Panc1 (cell line): ENCODE data around the gene HPN. TPM values are rescaled to one million over a fixed set of nuclear protein-coding genes. Genes with fewer than 3 reads are reported as not detected.

ENCODE experiments used
- ATAC-seq: fragments of 200-7000 bp; cut with Tn5 transposase; 2 replicates; pipeline ENCODE4 v1.9.1; 2020; ENCODE audit warnings: mild to moderate bottlenecking, moderate library complexity
- BruUV-seq: library from RNA; stranded (reverse); fragments of 400-500 nt; replicated peaks from 2 replicates; lab custom pipeline; 2021; lab: Mats Ljungman, UMichigan
- CTCF ChIA-PET: fragments of 300-600 bp; sonication (Branson Sonifier 250); formaldehyde crosslinking; loops from one replicate; lab custom pipeline; 2022; ENCODE audit warnings: antibody characterized with exemption; lab: Charles Lee
- POLR2A ChIA-PET: fragments of 300-600 bp; sonication (Branson Sonifier 250); formaldehyde crosslinking; loops from one replicate; lab custom pipeline; 2022; ENCODE audit warnings: antibody characterized with exemption; lab: Charles Lee
- DNase-seq: peaks from one replicate; pipeline ENCODE4 v3.0.0-alpha.2; 2010; ENCODE audit warnings: low read depth, low spot score
- H3K27ac ChIP-seq: 2 replicates; pipeline ENCODE4 v1.5.1; 2011; ENCODE audit warnings: mild to moderate bottlenecking, low read length, inconsistent platforms
- H3K27me3 ChIP-seq: fragments of 200-500 bp; sonication (Bioruptor generic); 2 replicates; pipeline ENCODE4 v1.6.0; 2014; ENCODE audit warnings: low read length, inconsistent platforms; ENCODE audit not compliant: control insufficient read depth, insufficient read depth
- H3K36me3 ChIP-seq: fragments of 200-500 bp; sonication (Bioruptor generic); 2 replicates; pipeline ENCODE4 v1.5.1; 2014; ENCODE audit warnings: inconsistent platforms, mild to moderate bottlenecking, low read length, moderate library complexity; ENCODE audit not compliant: control insufficient read depth, insufficient read depth
- H3K4me1 ChIP-seq: 2 replicates; pipeline ENCODE4 v1.5.1; 2011; ENCODE audit warnings: inconsistent platforms, mild to moderate bottlenecking, low read length, moderate library complexity; ENCODE audit not compliant: control insufficient read depth, insufficient read depth
- H3K4me3 ChIP-seq, 2 experiments: 2 replicates each; pipeline ENCODE4 v1.5.1; 2011 to 2012; ENCODE audit warnings: low read depth in 2 of 2, low read length in 2 of 2, mild to moderate bottlenecking in 2 of 2, inconsistent platforms in 1 of 2, moderate library complexity in 1 of 2
- H3K9me3 ChIP-seq: fragments of 200-500 bp; sonication (Bioruptor generic); 2 replicates; pipeline ENCODE4 v1.5.1; 2014; ENCODE audit warnings: low read depth, mild to moderate bottlenecking, inconsistent platforms, low read length, moderate library complexity; ENCODE audit not compliant: control insufficient read depth, insufficient read depth
- CTCF ChIP-seq: fragments of 450-650 bp; IDR thresholded peaks from 2 replicates; pipeline ENCODE4 v1.5.1; 2017; ENCODE audit warnings: mild to moderate bottlenecking
- POLR2AphosphoS5 ChIP-seq: IDR thresholded peaks from 2 replicates; pipeline ENCODE4 v1.6.1; 2012; ENCODE audit warnings: mild to moderate bottlenecking, low read depth, low read length, moderate library complexity
- SIN3A ChIP-seq: IDR thresholded peaks from 2 replicates; pipeline ENCODE4 v1.6.1; 2012; ENCODE audit warnings: low read depth, mild to moderate bottlenecking, low read length, moderate library complexity, borderline replicate concordance; ENCODE audit not compliant: insufficient read depth
- TCF7L2 ChIP-seq: IDR thresholded peaks from 2 replicates; pipeline ENCODE4 v1.6.1; 2011; ENCODE audit warnings: mild to moderate bottlenecking, low read depth, low read length, inconsistent platforms
- in situ Hi-C: cut with HindIII; loops from 2 replicates; pipeline ENCODE4 v1.10.0; 2016; ENCODE audit warnings: low sequenced_read_pairs, low pct_unique_long_range_greater_than_20kb
- intact Hi-C: fragments of 100-400 bp; cut with micrococcal nuclease; formaldehyde crosslinking; loops from one replicate; pipeline ENCODE4 v1.10.0; 2022; ENCODE audit not compliant: unreplicated experiment
- total RNA-seq: library from RNA; stranded (reverse); gene quantifications from one replicate; pipeline ENCODE4 v1.2.1, GENCODE V29; 2021; ENCODE audit not compliant: unreplicated experiment
- TF ChIP-seq, protein P1 (sequence below), 2 experiments: IDR thresholded peaks; 2 replicates each; pipeline ENCODE4 v1.6.1; 2011 to 2012; ENCODE audit warnings: low read depth in 2 of 2, control low read depth in 1 of 2, low read length in 1 of 2, mild to moderate bottlenecking in 1 of 2, moderate library complexity in 1 of 2; ENCODE audit not compliant: insufficient read depth in 1 of 2

The HPN gene
- total RNA-seq, 1 experiment from 2014 or later, result 0.08 TPM

DNA sequence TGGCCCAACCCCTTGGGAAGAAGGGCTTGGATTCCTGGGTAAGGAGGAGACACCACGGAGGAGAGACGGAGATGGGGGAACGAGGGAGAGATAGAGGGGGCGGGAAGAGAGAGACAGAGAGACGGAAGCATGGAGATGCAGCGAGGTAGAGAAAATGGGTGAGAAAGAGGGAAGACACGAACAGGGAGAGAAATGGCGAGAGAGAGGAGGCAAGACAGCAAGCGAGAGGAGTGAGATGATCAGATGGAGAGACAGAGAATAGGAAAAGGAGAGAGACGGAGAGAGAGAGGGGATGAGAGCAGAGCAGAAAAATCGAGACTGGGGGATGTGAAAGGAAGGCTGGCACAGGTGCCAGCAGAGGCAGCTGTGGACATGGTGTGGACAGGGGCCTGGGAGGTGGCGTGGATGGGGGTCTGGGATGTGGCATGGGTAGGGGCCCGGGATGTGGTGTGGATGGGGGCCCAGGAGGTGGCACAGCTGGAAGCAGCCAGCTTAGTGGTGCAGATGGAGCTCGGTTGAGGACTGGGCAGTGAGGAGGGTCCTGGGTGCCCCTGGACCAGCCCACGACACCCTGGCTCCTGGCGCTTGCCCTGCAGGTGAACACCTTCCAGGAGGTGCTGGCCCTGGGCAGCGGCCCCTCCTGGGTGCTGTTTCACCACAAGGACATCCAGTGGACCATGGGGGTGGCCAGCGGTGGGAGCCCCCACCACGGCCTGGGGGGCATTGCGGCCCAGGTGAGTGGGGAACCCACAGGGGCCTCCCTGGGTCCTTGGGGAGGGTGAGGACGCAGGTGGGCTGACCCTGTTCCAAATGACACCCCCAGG, 33.9 kb downstream of the HPN start:
- in situ Hi-C loops (no loop called here), intact Hi-C loops (no loop called here)
- no peaks in the 10 kb centered on the region for H3K36me3 ChIP-seq
- ATAC-seq (no peak), DNase-seq (no peak)
- ChIA-PET CTCF (no interaction called here), POLR2A (no interaction called here)
- H3K4me1 ChIP-seq, result no peaks in the 10 kb centered on the region
- no peaks in the 10 kb centered on the region; the same call in 1 of the 2 replicates for H3K27me3 ChIP-seq
- peaks cover 3% of the 10 kb centered on the region; the same call in 1 of the 2 replicates for H3K9me3 ChIP-seq
- no peak for TF ChIP-seq CTCF
- TF ChIP-seq TCF7L2, result no peak
- TF ChIP-seq POLR2AphosphoS5, result no peak
- TF ChIP-seq SIN3A, result no peak
- TF ChIP-seq, protein P1, sequence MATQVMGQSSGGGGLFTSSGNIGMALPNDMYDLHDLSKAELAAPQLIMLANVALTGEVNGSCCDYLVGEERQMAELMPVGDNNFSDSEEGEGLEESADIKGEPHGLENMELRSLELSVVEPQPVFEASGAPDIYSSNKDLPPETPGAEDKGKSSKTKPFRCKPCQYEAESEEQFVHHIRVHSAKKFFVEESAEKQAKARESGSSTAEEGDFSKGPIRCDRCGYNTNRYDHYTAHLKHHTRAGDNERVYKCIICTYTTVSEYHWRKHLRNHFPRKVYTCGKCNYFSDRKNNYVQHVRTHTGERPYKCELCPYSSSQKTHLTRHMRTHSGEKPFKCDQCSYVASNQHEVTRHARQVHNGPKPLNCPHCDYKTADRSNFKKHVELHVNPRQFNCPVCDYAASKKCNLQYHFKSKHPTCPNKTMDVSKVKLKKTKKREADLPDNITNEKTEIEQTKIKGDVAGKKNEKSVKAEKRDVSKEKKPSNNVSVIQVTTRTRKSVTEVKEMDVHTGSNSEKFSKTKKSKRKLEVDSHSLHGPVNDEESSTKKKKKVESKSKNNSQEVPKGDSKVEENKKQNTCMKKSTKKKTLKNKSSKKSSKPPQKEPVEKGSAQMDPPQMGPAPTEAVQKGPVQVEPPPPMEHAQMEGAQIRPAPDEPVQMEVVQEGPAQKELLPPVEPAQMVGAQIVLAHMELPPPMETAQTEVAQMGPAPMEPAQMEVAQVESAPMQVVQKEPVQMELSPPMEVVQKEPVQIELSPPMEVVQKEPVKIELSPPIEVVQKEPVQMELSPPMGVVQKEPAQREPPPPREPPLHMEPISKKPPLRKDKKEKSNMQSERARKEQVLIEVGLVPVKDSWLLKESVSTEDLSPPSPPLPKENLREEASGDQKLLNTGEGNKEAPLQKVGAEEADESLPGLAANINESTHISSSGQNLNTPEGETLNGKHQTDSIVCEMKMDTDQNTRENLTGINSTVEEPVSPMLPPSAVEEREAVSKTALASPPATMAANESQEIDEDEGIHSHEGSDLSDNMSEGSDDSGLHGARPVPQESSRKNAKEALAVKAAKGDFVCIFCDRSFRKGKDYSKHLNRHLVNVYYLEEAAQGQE (IDR thresholded peaks at IDR 0.05; ENCODE audit: insufficient read depth in 1 of 2, low read depth in 2 of 2, low read length in 1 of 2), result no peak
- no TSS peak for BruUV-seq
- no peak overlapping the region for H3K27ac ChIP-seq
- H3K4me3 ChIP-seq, result no peak overlapping the region

GRCh38 chr19:35076026-35076370, 34.5 kb downstream of the HPN start:
- no peak overlapping the region for H3K4me3 ChIP-seq
- CTCF ChIA-PET, result no interaction called here
- intact Hi-C loops, result no loop called here

More at GRCh38 chr19:35076026-35076370, 34.5 kb downstream of the HPN start:
- H3K4me1 ChIP-seq, result no peaks in the 10 kb centered on the region
- no peaks in the 10 kb centered on the region; the same call in 1 of the 2 replicates for H3K27me3 ChIP-seq
- no peak overlapping the region for H3K27ac ChIP-seq
- ATAC-seq, result peak; percentile 44
- H3K36me3 ChIP-seq, result no peaks in the 10 kb centered on the region
- no peaks in the 10 kb centered on the region for H3K9me3 ChIP-seq
- POLR2A ChIA-PET, result interaction anchor here (0.6 kb wide), 1 partner anchor 11 kb away, joined by 3 read pairs; no protein-coding TSS in a partner anchor
- no TSS peak for BruUV-seq
- TF ChIP-seq TCF7L2 (no peak), CTCF (no peak), SIN3A (no peak), POLR2AphosphoS5 (no peak)
- TF ChIP-seq, protein P1 (IDR thresholded peaks at IDR 0.05; ENCODE audit: insufficient read depth in 1 of 2, low read depth in 2 of 2, low read length in 1 of 2), result no peak
- DNase-seq, result no peak
- in situ Hi-C loops, result no loop called here
